Activated CD8-positive, alpha-beta memory T cell treated with anti-CD3 and anti-CD28 coated beads, Interleukin-2, amount 50 U/mL, for 24 hours (primary cell): ENCODE measurements around the gene CDK1.
A peak's percentile ranks its signal among the peaks of the same experiment; 100 is the strongest.

Experiments used
- DNase-seq: peaks from one replicate; pipeline ENCODE4 v3.0.0-alpha.2; 2020; ENCODE audit errors: extremely low read depth

CDK1 gene

DNA sequence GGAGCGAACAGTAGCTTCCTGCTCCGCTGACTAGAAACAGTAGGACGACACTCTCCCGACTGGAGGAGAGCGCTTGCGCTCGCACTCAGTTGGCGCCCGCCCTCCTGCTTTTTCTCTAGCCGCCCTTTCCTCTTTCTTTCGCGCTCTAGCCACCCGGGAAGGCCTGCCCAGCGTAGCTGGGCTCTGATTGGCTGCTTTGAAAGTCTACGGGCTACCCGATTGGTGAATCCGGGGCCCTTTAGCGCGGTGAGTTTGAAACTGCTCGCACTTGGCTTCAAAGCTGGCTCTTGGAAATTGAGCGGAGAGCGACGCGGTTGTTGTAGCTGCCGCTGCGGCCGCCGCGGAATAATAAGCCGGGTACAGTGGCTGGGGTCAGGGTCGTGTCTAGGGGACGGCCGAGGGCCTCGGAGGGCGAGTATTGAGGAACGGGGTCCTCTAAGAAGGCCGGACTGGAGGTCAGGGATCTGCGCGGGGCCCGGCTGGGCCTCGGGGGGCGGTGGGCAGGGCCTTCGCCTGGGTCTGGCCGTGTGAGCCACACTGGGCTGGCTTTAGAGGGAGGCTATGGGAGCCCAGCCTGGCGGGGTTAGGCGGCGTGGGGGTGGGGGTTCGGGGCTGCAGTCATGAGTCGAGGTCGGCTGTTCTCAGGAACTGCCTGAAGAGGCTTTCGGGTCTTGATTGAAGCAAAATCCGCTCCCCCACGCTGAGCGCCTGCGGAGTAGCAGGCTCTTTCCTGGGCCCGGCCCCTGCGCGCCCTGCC is at the start of gene CDK1:
Gene CDK1, plus strand, starts transcription at position 265 of the 757 bp plus-strand sequence. CDS start 1,688 bp downstream, outside the sequence.
- DNase-seq = peak; percentile 90

DNA sequence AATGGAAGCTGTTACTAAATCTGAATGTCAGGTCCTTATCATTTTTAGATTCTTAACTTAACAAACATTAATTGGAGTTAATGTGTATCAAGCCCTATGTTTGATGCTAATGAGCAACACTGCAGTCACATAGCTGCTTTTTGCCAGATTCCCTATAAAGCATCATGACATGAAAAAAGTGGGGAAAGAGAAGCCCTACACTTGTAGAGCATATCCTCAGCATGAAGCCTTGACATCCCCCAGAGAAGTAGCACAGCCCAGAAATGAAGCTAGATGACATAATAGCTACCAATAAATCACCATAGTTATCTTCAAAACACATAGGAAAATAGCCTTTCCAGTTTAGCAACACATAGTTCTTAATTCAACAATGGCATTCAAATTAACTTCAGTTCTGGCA is 49.2 kb upstream of the CDK1 start:
- DNase-seq = no peak

DNA sequence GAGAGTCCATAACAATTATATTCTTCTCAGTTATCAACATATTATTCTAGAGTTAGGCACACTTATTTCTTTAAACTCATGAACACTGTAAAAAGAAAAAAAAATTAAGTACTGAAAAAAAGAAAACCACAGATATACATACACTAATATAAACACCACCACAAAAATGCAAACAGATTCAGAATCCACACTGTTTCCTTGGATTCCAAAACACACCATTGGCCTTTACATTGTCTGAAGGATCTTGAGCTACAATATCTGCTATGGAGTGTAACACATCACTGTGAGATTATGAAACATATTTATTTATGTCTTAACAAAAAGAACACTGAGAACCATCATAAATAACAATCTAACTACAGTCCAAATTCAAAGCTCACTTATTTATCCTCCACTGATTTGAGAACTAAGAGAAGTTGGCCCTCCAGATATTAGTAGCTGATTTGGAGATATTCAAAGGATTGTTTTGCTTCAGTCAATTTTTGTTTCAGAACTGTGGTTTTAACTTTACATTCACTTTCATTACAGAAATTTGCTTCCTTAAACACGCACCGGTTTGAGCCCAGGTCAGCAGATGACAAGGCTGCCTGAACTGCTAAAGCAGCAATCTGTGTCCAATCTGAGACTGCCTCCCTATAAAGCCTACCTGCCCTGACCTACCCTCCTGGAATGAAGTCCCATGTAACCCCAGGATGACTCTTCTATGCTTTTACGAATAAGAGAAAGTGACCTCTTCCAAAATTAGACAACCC is 47.0 kb upstream of the CDK1 start:
- DNase-seq = no peak

DNA sequence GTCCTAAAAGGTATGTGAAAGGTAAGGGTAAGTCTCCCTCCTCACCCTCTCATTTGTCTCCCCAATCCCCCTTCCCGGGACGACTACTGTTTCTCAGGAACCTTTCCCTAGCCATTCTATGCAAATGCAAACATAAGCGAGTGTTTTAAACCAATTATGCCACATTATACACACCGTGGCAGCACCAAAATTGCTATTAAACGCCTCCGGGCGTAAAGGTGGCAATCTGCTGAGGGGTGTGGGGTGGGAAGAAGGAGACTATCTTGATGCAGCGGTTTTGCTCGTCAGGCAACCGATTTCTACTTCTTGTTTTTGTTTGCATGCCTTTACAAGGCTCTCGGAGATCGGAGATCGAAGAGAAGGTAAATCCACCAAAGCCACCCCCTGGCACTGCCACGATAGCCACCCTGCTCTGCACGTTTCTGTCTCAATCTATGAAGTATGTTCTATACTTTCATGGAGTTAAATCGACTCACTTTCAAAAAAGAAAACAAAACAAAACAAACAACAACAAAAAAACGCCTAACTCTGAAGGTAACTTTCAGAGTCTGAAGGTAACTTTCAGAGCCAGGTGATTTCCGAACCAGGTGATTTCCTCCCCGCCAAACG is 46.0 kb upstream of the CDK1 start:
- DNase-seq = no peak

DNA sequence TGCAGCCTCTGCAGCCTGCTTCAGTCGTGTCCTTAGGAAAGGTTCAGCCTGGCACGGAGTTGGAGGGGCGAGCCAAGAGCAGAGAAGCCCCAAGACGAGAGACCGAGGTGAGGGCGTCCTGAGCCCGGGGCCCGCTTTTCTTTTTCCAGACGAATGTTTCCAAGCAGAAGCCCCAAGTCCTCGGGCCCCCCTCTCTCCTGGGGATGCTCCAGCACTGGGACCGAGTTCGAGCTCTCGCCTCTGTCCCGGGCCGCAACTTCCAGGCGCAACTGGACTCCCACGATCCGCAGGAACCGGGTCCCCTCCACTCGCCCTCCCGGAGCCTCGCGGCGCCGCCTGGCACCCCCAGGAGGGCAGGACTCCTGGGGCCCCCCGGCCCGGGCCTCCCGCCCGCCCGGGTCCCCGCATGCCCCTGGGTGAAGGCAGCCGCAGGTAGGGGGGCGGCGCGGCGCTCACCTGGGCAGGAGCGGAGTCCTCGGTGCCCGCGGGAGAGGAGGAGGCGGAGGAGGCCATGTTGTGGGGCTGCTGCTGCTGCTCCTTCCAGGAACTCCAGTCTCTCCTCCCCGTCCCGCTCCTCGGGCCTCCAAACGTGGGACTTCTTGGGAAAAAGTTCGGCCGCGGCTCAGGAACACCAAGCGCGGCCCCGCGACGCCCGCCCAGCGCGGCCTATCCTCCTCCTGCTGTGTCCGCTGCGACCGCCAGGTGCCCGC is 45.3 kb upstream of the CDK1 start:
- DNase-seq = no peak

DNA sequence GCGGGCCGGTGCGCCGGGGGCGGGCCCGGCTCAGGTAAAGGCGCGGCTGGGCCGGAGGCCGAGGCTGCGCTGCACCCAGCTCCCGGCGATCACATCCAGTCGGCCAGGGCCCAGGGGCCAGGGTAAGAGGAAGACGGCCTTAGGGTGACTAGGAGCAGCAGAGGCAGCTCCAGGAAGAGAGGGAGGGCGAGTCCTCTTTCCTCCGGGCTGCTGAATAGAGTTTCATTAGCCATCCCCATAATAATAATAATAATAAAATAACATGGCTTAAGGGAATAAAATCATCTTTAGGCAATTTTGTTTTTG is 44.8 kb upstream of the CDK1 start:
- no peak for DNase-seq

DNA sequence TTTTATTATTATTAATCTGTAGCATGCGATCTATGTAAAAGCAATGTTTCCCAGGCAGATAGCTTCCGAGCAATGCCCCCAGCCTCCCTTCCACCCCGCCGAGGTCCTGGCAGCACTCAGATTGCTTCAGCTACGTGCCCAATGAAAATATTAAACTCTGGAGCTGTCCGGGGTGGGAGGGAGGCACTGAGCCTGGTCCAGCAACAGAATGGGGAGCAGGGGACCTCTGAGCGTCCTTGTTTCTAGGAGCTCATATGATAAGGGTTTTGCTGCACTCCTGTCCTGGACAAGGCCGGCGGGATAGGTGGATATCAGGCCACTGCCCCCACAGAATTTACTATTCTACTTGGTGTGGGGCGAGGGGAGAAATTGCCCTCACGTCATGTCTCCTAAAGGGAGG is 44.5 kb upstream of the CDK1 start:
- no peak for DNase-seq

DNA sequence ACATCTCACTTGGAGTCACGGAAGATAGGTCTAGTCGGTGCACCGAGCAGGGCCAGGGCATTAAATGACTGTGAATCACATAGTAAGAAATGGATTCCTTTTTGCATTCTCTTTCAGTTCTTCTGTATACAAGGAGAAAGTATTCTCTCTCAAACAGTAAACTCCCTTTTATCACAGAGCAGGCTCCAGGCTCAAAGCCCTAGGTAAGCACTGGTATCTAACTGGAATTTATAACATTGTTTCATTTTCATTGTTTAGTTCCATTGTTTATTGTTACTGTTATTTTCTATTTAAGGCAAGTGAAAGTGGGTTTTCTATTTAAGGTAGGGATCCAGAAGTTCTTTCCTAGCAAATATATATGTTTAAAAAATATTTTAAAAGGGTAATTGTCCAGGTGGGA is 44.1 kb upstream of the CDK1 start:
- DNase-seq = no peak

DNA sequence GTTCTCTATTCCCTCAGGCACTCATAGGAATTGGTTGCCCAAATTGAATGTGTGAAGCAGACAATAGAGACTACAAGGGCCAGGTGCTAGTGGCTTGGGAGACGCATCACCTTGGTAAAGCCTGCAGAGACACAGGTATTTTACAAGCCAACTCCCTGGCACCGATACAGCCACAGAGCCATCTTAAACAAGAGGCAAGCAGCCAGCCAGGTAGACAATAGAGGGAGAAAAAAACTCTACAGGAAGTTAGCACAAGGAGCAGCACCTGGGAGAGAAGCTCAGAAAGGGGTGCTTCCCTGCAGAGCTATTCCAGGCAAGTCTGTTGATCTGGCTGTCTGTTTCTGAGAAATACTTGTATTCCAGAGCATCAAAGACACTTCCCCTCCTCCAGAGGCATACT is 43.0 kb upstream of the CDK1 start:
- no peak for DNase-seq

DNA sequence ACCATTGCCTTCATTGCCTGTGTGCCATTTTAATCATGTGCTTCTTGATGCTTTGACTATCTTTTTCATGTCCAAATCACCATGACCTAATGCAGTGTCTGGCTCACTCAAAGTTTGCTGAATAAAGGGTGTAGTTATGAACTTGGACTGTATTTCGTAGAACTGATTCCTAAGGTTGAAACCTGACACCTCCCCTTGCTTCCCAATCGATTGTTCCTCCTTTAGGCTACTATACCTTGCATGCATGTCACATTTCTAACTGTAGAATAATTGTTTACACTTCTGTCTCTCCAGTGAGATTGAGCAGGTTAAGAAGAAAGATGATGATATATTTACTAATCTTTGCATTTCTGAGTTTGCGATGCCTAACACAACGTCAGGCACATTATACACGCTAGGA is 41.0 kb upstream of the CDK1 start:
- DNase-seq = no peak

DNA sequence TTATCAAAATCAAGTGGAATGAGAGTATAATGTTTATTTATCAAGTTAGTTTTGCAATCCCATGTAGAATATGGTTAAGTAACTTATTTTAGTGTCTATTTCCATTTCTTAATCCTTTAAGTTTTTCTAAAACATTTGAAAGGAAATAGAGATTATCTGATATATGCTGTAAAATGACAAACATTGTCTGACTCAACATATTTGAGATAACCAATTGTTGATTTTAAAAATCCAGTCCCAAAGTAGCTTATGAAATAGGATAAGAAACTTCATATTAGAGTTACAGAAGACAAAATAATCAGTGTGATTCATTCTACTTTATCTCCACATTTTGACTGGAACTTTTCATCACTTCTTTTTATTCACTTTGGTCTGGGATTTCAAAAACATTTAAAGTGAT is 38.7 kb upstream of the CDK1 start:
- DNase-seq = no peak

DNA sequence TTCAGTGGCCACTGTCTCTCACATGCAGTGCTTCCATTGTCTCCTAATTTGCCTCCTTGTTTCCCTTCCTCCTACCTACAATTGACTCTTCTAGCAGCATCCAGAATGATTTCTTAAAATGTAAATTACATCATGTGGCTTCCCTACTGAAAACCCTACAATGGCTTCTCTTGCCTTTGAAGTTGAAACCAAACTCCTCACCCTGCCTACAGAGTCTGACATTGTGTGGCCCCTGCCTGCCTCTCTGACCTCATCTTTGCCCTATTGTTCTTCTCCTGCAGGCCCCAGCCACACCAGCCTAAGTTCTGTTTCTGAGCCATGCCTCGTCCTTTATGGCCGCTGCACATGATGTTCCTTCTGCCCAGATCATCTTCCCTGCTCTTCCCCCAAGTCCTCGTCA is 35.8 kb upstream of the CDK1 start:
- no peak for DNase-seq

DNA sequence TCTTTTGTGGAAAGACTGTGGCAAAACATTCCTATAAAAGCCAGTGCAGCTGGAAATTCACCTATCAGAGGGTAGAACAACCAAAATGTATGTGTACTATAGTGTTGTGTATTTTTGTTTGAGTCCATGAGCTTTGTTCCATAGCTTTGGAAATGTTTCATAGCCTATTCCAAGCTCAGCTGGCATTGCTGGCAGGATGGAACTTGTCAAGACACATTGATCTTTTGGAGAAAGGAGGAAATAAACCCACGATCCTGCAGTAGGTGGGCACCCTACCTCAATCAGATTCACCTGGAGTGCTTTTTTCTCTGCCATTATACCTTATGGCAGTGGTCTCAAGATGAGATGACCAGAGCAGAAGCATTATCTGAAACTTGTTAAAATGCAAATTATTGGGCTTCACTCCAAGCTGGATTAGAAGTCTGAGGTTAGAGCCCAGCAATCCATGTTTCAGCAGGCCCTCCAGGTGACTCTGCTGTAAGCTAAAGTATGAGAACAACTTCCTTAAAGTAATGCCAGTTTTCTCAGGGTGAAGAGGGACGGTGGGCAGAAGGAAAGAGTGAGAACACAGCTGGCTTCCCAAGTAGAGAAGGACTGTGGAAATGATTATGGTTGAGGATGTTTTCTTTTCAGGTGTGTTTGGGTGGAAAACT is 30.3 kb upstream of the CDK1 start:
- DNase-seq = no peak

DNA sequence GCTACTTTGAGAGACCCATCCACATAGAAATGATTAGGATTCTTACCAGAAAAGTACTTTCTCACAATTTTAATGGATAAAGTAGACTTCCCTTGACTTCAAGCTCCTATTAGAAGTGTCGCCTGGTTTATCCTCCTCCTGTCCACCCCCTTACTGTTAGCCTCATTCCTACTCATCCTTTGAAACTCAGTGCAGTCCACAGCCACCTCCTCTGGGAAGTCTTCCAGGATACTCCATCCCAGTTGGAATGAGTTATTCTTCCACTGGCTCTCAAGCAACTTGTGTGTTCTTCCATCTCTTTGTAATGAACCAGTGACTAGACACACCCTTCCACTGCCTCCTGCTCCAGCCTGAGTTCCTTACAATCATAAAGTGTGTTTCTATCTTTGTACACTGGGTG is 25.1 kb upstream of the CDK1 start:
- DNase-seq = no peak

DNA sequence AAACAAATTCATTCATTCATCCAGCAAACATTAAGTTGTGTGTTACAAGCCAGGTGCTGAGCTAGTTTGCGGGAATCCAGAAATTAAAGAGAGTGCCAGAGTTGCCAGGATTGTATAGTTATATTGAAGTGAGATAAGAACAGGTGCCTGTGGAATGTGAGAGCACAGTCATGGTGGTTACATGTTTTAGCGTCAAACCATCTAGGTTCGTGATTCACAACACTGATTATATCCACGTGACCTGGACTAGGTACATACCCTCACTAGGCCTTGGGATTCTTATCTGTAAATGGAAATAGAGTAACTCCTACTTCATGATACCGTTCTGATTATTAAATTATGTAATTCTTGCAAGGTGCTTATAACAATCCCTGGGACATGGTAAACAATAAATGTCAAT is 24.5 kb upstream of the CDK1 start:
- no peak for DNase-seq

DNA sequence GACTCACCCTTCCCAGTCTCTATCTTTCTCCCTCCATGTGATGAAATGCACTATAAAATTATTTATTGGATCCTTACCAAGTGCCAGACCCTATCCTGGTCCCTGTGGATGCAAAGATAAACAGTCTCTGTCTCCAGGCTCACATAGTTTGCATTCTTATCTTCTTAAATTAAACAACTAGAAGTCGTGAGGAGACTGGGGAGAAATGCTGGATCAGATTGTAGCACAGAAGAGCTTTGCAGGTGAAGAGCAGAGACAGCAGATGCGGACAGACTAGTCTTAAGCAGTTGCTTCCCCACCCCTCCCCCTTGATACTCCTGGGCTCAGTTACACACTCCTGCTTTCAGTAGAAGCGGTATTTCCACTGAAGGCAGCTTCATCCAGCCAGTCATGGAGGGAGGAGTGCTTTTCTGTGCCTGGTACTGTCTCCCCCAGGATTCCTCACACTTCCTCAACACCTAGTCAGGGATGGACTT is 20.8 kb upstream of the CDK1 start:
- DNase-seq = no peak

DNA sequence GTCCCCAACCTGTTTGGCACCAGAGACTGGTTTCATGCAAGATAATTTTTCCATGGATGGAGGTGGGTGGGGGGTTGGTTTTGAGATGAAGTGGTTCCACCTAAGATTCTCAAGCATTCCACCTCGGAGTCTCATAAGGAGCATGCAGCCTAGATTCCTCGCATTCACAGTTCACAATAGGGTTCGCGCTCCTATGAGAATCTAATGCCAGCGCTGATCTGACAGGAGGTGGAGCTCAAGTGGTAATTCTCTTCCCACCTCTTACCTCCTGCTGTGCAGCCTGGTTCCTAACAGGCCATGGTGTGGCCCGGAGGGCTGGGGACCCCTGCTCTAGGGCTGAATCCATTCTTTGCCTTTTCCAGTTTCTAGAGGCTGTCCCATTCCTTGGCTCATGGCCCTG is 19.1 kb upstream of the CDK1 start:
- DNase-seq = no peak

DNA sequence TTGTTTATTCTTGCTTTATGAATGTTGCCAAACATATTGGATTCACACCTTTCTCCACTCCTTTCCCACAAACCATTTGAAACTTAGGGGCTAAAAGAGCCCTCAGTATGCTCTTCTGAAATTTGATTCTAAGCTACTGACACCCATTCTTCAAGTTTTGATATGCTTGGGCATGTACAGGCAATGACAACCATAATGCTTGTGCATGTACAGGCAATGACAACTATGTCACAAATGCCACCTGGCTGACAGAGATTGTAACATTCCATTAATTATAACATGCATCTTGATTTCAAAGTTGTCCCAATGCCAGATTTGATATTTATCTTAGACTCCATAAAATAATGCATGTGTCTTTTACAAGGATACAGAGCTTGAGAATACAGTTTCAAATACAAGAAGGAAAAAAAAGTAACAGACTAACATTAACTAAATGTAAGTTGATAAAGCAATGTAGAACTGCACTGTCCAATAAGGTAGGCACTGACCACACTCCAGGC is 17.5 kb upstream of the CDK1 start:
- DNase-seq = no peak

DNA sequence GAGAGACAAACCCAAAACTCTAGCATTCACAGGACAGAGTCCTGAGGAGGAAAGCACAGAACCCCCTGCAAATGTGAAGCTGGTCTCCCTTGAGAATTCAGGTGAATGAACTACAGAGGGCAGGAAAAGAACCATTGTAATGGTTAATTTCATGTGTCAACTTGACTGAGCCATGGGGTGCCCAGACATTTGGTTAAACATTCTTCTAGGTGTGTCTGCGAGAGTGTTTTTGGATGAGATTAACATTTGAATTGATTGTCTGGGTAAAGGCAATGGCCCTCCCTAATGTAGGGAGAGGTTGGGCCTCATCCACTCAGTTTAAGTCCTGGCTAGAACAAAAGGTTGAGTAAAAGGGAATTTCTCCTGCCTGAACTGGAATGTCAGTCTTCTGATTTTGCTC is 15.7 kb upstream of the CDK1 start:
- DNase-seq = no peak

DNA sequence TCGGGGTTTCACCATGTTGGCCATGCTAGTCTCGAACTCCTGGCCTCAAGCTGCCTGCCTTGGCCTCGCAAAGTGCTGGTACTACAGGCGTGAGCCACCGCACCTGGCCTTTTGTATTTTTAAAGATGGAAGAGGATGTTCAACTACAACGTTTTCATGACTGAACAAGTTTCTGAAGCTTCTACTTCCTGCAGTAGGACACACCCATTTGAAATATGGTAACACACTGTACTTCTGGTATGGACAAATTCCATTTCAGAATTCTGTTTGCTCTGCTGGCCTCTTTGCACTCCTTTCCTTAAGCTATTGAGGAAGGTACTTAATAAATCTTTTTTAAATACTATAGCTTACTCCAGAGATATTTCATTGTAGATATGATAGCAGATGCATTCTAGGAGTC is 10.9 kb upstream of the CDK1 start:
- DNase-seq = no peak

DNA sequence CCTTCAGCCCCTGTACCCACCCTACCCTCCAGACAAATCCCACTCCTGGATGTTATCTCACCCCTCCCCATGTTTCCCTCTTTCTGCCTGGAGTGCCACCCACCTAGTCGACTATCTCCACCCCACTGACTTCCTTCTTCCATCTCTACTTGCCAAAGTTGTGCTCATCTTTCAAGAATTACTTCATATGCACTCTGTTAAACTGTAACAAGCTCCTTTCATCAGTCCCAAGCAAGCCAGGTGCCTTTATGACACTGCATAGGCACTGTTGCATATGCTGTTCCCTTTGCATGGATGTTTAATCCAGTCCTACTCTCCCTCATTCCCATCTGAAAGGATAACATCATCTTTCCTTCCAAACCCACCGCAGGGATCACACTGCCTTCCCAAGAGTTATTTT is 8.9 kb upstream of the CDK1 start:
- DNase-seq = no peak

DNA sequence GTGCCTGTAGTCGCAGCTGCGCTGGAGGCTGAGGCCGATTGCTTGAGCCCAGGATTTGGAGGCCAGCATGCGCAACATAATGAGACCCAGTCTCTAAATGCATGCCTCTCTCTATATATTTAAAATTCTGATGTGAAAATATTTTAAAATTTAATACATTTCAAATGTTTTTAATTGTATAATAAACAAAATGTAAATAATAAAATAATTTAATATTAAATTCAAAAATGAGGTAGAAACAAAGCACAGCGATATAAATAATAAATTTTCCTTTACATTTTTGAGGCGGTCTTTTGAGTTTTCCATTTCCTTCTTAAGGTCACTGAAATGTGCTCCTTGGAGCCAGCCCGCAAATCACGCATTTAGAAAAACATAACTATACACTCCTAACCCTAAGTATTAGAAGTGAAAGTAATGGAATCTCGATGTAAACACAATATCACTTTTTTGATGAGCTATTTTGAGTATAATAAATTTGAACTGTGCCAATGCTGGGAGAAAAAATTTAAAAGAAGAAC is 523 bp upstream of the CDK1 start:
- DNase-seq = no peak
